ENCODE measurements around the gene CHST11.

DNA sequence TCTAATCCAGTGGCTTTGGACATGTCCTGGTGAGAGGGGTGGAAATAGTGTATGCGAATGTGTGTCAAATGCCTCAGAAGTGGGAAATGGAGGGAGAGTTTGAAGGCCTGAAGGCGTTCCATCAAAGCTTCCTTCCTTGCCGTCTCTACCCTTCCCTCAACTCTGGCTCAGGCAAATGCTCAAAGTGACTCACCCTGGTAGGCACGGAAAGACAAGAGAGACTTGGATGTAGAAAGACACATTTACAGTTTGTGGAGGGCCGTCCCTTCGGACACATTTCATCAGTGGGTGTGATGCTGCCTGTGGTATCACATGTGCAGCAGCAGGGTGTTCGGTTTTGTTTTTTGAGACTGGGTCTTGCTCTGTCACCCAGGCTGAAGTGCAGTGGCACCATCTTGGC lies 36.7 kb downstream of the CHST11 start:
- TF ChIP-seq, protein P1, sequence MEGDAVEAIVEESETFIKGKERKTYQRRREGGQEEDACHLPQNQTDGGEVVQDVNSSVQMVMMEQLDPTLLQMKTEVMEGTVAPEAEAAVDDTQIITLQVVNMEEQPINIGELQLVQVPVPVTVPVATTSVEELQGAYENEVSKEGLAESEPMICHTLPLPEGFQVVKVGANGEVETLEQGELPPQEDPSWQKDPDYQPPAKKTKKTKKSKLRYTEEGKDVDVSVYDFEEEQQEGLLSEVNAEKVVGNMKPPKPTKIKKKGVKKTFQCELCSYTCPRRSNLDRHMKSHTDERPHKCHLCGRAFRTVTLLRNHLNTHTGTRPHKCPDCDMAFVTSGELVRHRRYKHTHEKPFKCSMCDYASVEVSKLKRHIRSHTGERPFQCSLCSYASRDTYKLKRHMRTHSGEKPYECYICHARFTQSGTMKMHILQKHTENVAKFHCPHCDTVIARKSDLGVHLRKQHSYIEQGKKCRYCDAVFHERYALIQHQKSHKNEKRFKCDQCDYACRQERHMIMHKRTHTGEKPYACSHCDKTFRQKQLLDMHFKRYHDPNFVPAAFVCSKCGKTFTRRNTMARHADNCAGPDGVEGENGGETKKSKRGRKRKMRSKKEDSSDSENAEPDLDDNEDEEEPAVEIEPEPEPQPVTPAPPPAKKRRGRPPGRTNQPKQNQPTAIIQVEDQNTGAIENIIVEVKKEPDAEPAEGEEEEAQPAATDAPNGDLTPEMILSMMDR (IDR thresholded peaks at IDR 0.05): no peak
- TF ChIP-seq POLR2A (IDR thresholded peaks at IDR 0.05): no peak
